DOHH2 (cell line): ENCODE data around the gene ARL15.

Experiments used
- H3F3A ChIP-seq: fragments of 200-600 bp; sonication (generic), shearing (Covaris generic); 2 replicates; pipeline ENCODE4 v1.6.0; 2016; ENCODE audit warnings: antibody characterized with exemption, mild to moderate bottlenecking; ENCODE audit not compliant: control insufficient read depth, insufficient read depth
- H3K27ac ChIP-seq: fragments of 200-600 bp; sonication (generic); 2 replicates; pipeline ENCODE4 v1.5.1; 2014; ENCODE audit warnings: low read depth, mild to moderate bottlenecking, low read length, moderate library complexity
- H3K27me3 ChIP-seq: fragments of 200-600 bp; sonication (generic); 2 replicates; pipeline ENCODE4 v1.6.1; 2014; ENCODE audit warnings: mild to moderate bottlenecking, low read length, mixed read lengths; ENCODE audit not compliant: control insufficient read depth
- H3K36me3 ChIP-seq: fragments of 200-600 bp; sonication (generic); 2 replicates; pipeline ENCODE4 v1.6.1; 2014; ENCODE audit warnings: mild to moderate bottlenecking, low read length, moderate library complexity, mixed read lengths; ENCODE audit not compliant: control insufficient read depth
- H3K4me1 ChIP-seq: fragments of 200-600 bp; sonication (generic); 2 replicates; pipeline ENCODE4 v1.6.1; 2014; ENCODE audit warnings: mild to moderate bottlenecking, low read length, mixed read lengths; ENCODE audit not compliant: control insufficient read depth
- H3K4me2 ChIP-seq: fragments of 200-600 bp; sonication (generic); 2 replicates; pipeline ENCODE4 v1.6.0; 2014; ENCODE audit warnings: mild to moderate bottlenecking, low read length, moderate library complexity
- H3K4me3 ChIP-seq: fragments of 200-600 bp; sonication (generic); 2 replicates; pipeline ENCODE4 v1.5.1; 2014; ENCODE audit warnings: mild to moderate bottlenecking, low read length, mixed read lengths
- H3K79me2 ChIP-seq: fragments of 200-600 bp; sonication (generic); 2 replicates; pipeline ENCODE4 v1.6.1; 2014; ENCODE audit warnings: mild to moderate bottlenecking, low read length, mixed read lengths; ENCODE audit not compliant: control insufficient read depth
- H3K9me2 ChIP-seq: fragments of 200-600 bp; sonication (generic); replicated peaks from 2 replicates; pipeline ENCODE4 v1.6.1; 2014; ENCODE audit warnings: mild to moderate bottlenecking, low read length, mixed read lengths; ENCODE audit not compliant: control insufficient read depth
- H3K9me3 ChIP-seq: fragments of 200-600 bp; sonication (generic); 2 replicates; pipeline ENCODE4 v1.6.1; 2014; ENCODE audit warnings: antibody characterized with exemption, low read length, mixed read lengths; ENCODE audit not compliant: control insufficient read depth, insufficient read depth
- H4K20me1 ChIP-seq: fragments of 200-600 bp; sonication (generic); 2 replicates; pipeline ENCODE4 v1.6.0; 2014; ENCODE audit warnings: low read depth, mild to moderate bottlenecking, antibody characterized with exemption, low read length, moderate library complexity; ENCODE audit not compliant: control insufficient read depth, insufficient read depth
- EZH2phosphoT487 ChIP-seq: fragments of 200-600 bp; sonication (generic); IDR thresholded peaks from 2 replicates; pipeline ENCODE4 v1.6.1; 2017; ENCODE audit warnings: borderline replicate concordance, mild to moderate bottlenecking, antibody characterized with exemption, low read length, moderate library complexity, mixed read lengths
- TF ChIP-seq, protein P1 (sequence below): fragments of 200-600 bp; sonication (generic); IDR thresholded peaks from one replicate; pipeline ENCODE4 v1.5.1; 2014; ENCODE audit warnings: antibody characterized with exemption, mild to moderate bottlenecking, low read depth, low read length; ENCODE audit not compliant: poor library complexity, severe bottlenecking

The ARL15 gene

DNA sequence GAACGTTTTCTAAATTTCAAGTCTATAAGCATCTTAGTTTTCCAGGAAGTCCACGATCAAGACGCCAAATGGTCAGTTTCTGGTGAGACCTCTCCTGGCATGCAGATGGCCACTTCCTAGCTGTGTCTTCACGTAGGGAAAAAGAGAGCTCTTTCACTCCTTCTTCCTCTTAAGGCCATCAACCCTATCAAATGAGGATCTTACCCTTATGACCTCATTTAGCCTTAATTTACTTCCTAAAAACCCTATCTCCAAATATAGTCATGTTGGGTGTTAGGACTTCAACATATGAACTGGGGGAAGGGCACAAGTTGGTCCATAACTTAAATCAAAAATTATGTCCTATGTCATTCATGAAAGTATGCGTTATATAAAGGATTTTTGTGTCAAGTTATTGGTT lies 229.5 kb downstream of the ARL15 start:
- H3K4me3 ChIP-seq: no peak overlapping the region
- H3K36me3 ChIP-seq: no peaks in the 10 kb centered on the region
- TF ChIP-seq, protein P1, sequence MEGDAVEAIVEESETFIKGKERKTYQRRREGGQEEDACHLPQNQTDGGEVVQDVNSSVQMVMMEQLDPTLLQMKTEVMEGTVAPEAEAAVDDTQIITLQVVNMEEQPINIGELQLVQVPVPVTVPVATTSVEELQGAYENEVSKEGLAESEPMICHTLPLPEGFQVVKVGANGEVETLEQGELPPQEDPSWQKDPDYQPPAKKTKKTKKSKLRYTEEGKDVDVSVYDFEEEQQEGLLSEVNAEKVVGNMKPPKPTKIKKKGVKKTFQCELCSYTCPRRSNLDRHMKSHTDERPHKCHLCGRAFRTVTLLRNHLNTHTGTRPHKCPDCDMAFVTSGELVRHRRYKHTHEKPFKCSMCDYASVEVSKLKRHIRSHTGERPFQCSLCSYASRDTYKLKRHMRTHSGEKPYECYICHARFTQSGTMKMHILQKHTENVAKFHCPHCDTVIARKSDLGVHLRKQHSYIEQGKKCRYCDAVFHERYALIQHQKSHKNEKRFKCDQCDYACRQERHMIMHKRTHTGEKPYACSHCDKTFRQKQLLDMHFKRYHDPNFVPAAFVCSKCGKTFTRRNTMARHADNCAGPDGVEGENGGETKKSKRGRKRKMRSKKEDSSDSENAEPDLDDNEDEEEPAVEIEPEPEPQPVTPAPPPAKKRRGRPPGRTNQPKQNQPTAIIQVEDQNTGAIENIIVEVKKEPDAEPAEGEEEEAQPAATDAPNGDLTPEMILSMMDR: no peak
- TF ChIP-seq EZH2phosphoT487: no peak
- H3F3A ChIP-seq: no peaks in the 10 kb centered on the region
- no peaks in the 10 kb centered on the region for H4K20me1 ChIP-seq
- H3K9me3 ChIP-seq: no peaks in the 10 kb centered on the region
- no peaks in the 10 kb centered on the region for H3K9me2 ChIP-seq
- no peak overlapping the region for H3K27ac ChIP-seq
- H3K27me3 ChIP-seq: no peaks in the 10 kb centered on the region
- no peaks in the 10 kb centered on the region for H3K79me2 ChIP-seq
- no peaks in the 10 kb centered on the region for H3K4me1 ChIP-seq
- no peak overlapping the region for H3K4me2 ChIP-seq

- Histone ChIP-seq H3K4me3 (no peak overlapping the region), H3K9me2 (no peaks in the 10 kb centered on the region), H3K9me3 (no peaks in the 10 kb centered on the region), H3K4me2 (no peak overlapping the region), H3K36me3 (no peaks in the 10 kb centered on the region), H3K27me3 (no peaks in the 10 kb centered on the region), H3K27ac (no peak overlapping the region), H3K79me2 (no peaks in the 10 kb centered on the region), H4K20me1 (no peaks in the 10 kb centered on the region), H3K4me1 (no peaks in the 10 kb centered on the region), H3F3A (no peaks in the 10 kb centered on the region)
- TF ChIP-seq, protein P1: no peak
- no peak for TF ChIP-seq EZH2phosphoT487
Measured at GRCh38 chr5:54073735-54074134, 236.6 kb downstream of the ARL15 start.

GRCh38 chr5:54073131-54073530 lies 237.2 kb downstream of the ARL15 start:
- H4K20me1 ChIP-seq: no peaks in the 10 kb centered on the region
- TF ChIP-seq EZH2phosphoT487: no peak
- TF ChIP-seq, protein P1: no peak
- H3K4me2 ChIP-seq: no peak overlapping the region
- no peaks in the 10 kb centered on the region for H3K36me3 ChIP-seq
- H3K4me1 ChIP-seq: no peaks in the 10 kb centered on the region
- no peak overlapping the region for H3K27ac ChIP-seq
- no peaks in the 10 kb centered on the region for H3K9me2 ChIP-seq
- no peaks in the 10 kb centered on the region for H3K27me3 ChIP-seq
- H3K9me3 ChIP-seq: no peaks in the 10 kb centered on the region
- H3K79me2 ChIP-seq: no peaks in the 10 kb centered on the region
- no peaks in the 10 kb centered on the region for H3F3A ChIP-seq
- H3K4me3 ChIP-seq: no peak overlapping the region

DNA sequence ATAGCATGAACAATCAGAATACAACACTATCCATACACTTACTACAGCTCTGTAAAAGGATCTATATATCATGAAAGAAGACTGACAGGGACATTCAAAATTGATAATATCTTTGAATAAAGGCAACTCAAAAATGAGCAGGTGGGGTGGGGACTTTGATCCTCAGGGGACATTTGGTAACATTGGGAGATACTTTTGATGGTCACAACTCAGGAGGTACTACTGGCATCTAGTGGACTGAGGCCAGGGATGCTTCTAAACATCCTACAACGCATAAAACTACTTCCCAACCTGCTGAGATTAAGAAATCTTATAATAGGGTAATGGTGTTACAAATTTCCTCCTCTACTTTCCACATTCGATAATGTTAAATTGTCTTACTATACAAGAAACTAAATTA lies 243.9 kb downstream of the ARL15 start:
- H3F3A ChIP-seq: no peaks in the 10 kb centered on the region
- no peak for TF ChIP-seq EZH2phosphoT487
- TF ChIP-seq, protein P1: no peak
- no peaks in the 10 kb centered on the region for H3K79me2 ChIP-seq
- no peak overlapping the region for H3K27ac ChIP-seq
- H3K4me3 ChIP-seq: no peak overlapping the region
- H3K4me1 ChIP-seq: no peaks in the 10 kb centered on the region
- H4K20me1 ChIP-seq: no peaks in the 10 kb centered on the region
- no peak overlapping the region for H3K4me2 ChIP-seq
- no peaks in the 10 kb centered on the region for H3K9me2 ChIP-seq
- no peaks in the 10 kb centered on the region for H3K36me3 ChIP-seq
- no peaks in the 10 kb centered on the region for H3K9me3 ChIP-seq
- H3K27me3 ChIP-seq: no peaks in the 10 kb centered on the region
